HepG2 (cell line): ENCODE measurements around the gene TMEM117. TPM values are rescaled to one million over a fixed set of nuclear protein-coding genes. Genes with fewer than 3 reads are reported as not detected.

Source experiments
- BORCS8-MEF2B ChIP-seq: sonication (generic); formaldehyde crosslinking; IDR thresholded peaks from 2 replicates; pipeline ENCODE4 v1.8.0; 2022; ENCODE audit warnings: mild to moderate bottlenecking, missing genetic modification reagents
- FOXA1 ChIP-seq, 2 experiments: fragments of 450-650 bp in 1 of 2; sonication (generic) in 1 of 2; formaldehyde crosslinking in 1 of 2; IDR thresholded peaks; 2 replicates each; pipeline versions ENCODE4 v1.4.0 to v1.6.1; 2016 to 2020; ENCODE audit warnings: missing genetic modification reagents in 1 of 2
- HNRNPUL1 ChIP-seq: fragments of 200-400 bp; formaldehyde crosslinking; IDR thresholded peaks from 2 replicates; pipeline ENCODE4 v1.6.1; 2017; ENCODE audit warnings: low read depth, mild to moderate bottlenecking, low read length, moderate library complexity
- KLF11 ChIP-seq: IDR thresholded peaks from 2 replicates; pipeline ENCODE4 v1.6.1; 2016; ENCODE audit warnings: missing compliant biosample characterization
- MEIS1 ChIP-seq: sonication (generic); formaldehyde crosslinking; IDR thresholded peaks from 2 replicates; pipeline ENCODE4 v1.9.0; 2021; ENCODE audit warnings: mild to moderate bottlenecking, missing genetic modification reagents, moderate library complexity, borderline replicate concordance
- MIXL1 ChIP-seq: IDR thresholded peaks from 2 replicates; pipeline ENCODE4 v1.6.1; 2016
- NBN ChIP-seq: fragments of 450-650 bp; conservative IDR thresholded peaks from 2 replicates; pipeline ENCODE4 v1.6.1; 2017
- ONECUT2 ChIP-seq: sonication (generic); formaldehyde crosslinking; IDR thresholded peaks from 2 replicates; pipeline ENCODE4 v1.4.0; 2020; ENCODE audit warnings: missing genetic modification reagents
- PAF1 ChIP-seq: IDR thresholded peaks from 2 replicates; pipeline ENCODE4 v1.6.1; 2016; ENCODE audit warnings: missing genetic modification reagents, missing compliant biosample characterization
- PLRG1 ChIP-seq: fragments of 450-650 bp; conservative IDR thresholded peaks from 2 replicates; pipeline ENCODE4 v1.6.1; 2016
- RBAK ChIP-seq: sonication (generic); formaldehyde crosslinking; IDR thresholded peaks from 2 replicates; pipeline ENCODE4 v1.5.1; 2020; ENCODE audit warnings: mild to moderate bottlenecking, missing genetic modification reagents
- SOX6 ChIP-seq, 2 experiments: fragments of 450-650 bp in 1 of 2; sonication (generic) in 1 of 2; formaldehyde crosslinking in 1 of 2; IDR thresholded peaks; 2 replicates each; pipeline versions ENCODE4 v1.4.0 to v1.6.1; 2017 to 2020; ENCODE audit warnings: antibody characterized with exemption in 1 of 2, mild to moderate bottlenecking in 1 of 2, missing genetic modification reagents in 1 of 2
- ZBTB21 ChIP-seq: sonication (generic); formaldehyde crosslinking; IDR thresholded peaks from 2 replicates; pipeline ENCODE4 v1.4.0; 2020; ENCODE audit warnings: missing genetic modification reagents
- ZFX ChIP-seq: sonication (generic); formaldehyde crosslinking; IDR thresholded peaks from 2 replicates; pipeline ENCODE4 v1.4.0; 2020; ENCODE audit warnings: mild to moderate bottlenecking, low read depth, missing genetic modification reagents, moderate library complexity
- ZKSCAN5 ChIP-seq: sonication (generic); formaldehyde crosslinking; IDR thresholded peaks from 2 replicates; pipeline ENCODE4 v1.5.1; 2020; ENCODE audit warnings: mild to moderate bottlenecking, missing genetic modification reagents
- ZNF382 ChIP-seq: sonication (generic); formaldehyde crosslinking; IDR thresholded peaks from 2 replicates; pipeline ENCODE4 v1.5.0; 2020; ENCODE audit warnings: missing genetic modification reagents, mild to moderate bottlenecking, borderline replicate concordance
- ZNF501 ChIP-seq: sonication (generic); formaldehyde crosslinking; IDR thresholded peaks from 2 replicates; pipeline ENCODE4 v1.5.1; 2020; ENCODE audit warnings: mild to moderate bottlenecking, moderate library complexity, missing genetic modification reagents
- ZNF550 ChIP-seq: sonication (generic); formaldehyde crosslinking; IDR thresholded peaks from 2 replicates; pipeline ENCODE4 v1.4.0; 2020; ENCODE audit warnings: mild to moderate bottlenecking, missing genetic modification reagents, borderline replicate concordance
- ZNF557 ChIP-seq: sonication (generic); formaldehyde crosslinking; IDR thresholded peaks from 2 replicates; pipeline ENCODE4 v1.4.0; 2020; ENCODE audit warnings: missing genetic modification reagents
- ZNF773 ChIP-seq: sonication (generic); formaldehyde crosslinking; IDR thresholded peaks from 2 replicates; pipeline ENCODE4 v1.4.0; 2020; ENCODE audit warnings: missing genetic modification reagents, borderline replicate concordance
- ZSCAN20 ChIP-seq: sonication (generic); formaldehyde crosslinking; IDR thresholded peaks from 2 replicates; pipeline ENCODE4 v1.4.0; 2020; ENCODE audit warnings: missing genetic modification reagents, mild to moderate bottlenecking, borderline replicate concordance
- polyA plus RNA-seq, 8 experiments: library from polyadenylated mRNA; depleted of rRNA in 3 of 8; stranded (reverse) in 7 of 8; unstranded in 1 of 8; fragments of >200 nt; fragmentation: Illumina TruSeq in 4 of 8; extraction: Trizol in 4 of 8; gene quantifications; 2 replicates each; pipeline versions ENCODE4 v1.2.1 to v1.2.3, GENCODE V29; 2011 to 2016; ENCODE audit warnings: low read depth in 4 of 8, missing spikeins in 1 of 8, mixed read lengths in 1 of 8; ENCODE audit not compliant: insufficient read depth in 1 of 8
- total RNA-seq, 5 experiments: library from RNA; depleted of rRNA; stranded (reverse); fragments of >200 nt; fragmentation: Illumina TruSeq; extraction: Trizol; gene quantifications; 2 replicates each; pipeline ENCODE4 v1.2.3, GENCODE V29; 2016; ENCODE audit warnings: low read depth in 1 of 5
- TF ChIP-seq, protein P1 (sequence below): sonication (generic); formaldehyde crosslinking; IDR thresholded peaks from 2 replicates; pipeline ENCODE4 v1.4.0; 2020; ENCODE audit warnings: missing genetic modification reagents, mild to moderate bottlenecking, borderline replicate concordance
- TF ChIP-seq, protein P2 (sequence below): sonication (generic); formaldehyde crosslinking; IDR thresholded peaks from 2 replicates; pipeline ENCODE4 v1.4.0; 2020; ENCODE audit warnings: mild to moderate bottlenecking, missing genetic modification reagents
- TF ChIP-seq, protein P3 (sequence below): IDR thresholded peaks from 2 replicates; pipeline ENCODE4 v1.6.1; 2012; ENCODE audit warnings: low read length, improper control_type of control experiment
- TF ChIP-seq, protein P4 (sequence below): IDR thresholded peaks from 2 replicates; pipeline ENCODE4 v1.6.1; 2012; ENCODE audit warnings: inconsistent platforms
- TF ChIP-seq, protein P5 (sequence below): sonication (generic); formaldehyde crosslinking; IDR thresholded peaks from 2 replicates; pipeline ENCODE4 v1.8.1; 2023; ENCODE audit warnings: mild to moderate bottlenecking, missing genetic modification reagents

TMEM117 gene
- total and polyA plus RNA-seq, 2 of the 13 experiments (the other 11 are each of a cell fraction or from before 2014, with no cell fraction given): 2.8 to 8.5 TPM

DNA sequence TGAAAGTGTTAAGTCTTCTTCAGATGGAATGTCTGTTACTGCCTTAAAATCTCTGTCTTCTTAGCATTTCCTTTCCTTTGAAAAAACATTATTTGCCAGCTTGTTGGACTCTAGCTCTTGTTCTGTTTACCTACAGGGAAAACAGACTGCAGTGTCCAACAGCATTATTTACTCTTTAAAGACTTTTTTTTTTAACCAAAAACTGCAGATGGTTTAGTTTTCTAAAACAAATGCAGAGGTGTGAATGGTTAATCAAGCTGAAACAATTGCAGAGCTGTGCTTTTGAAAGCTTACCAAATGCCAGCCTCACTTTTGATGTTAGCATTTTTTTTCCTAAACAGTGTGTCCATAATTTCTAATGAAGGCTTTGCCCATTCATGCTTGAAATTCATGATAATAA is 323.3 kb downstream of the TMEM117 start (continued):
- TF ChIP-seq, protein P1, sequence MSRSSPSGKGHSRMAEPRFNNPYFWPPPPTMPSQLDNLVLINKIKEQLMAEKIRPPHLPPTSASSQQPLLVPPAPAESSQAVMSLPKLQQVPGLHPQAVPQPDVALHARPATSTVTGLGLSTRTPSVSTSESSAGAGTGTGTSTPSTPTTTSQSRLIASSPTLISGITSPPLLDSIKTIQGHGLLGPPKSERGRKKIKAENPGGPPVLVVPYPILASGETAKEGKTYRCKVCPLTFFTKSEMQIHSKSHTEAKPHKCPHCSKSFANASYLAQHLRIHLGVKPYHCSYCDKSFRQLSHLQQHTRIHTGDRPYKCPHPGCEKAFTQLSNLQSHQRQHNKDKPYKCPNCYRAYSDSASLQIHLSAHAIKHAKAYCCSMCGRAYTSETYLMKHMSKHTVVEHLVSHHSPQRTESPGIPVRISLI: peak; percentile 88
- no peak for TF ChIP-seq PAF1 (CRISPR knock-in tag)
- no peak for TF ChIP-seq ZBTB21 (CRISPR knock-in tag)
- no peak for TF ChIP-seq ZFX (CRISPR knock-in tag)
- TF ChIP-seq KLF11 (CRISPR knock-in tag): no peak
- TF ChIP-seq ZKSCAN5 (CRISPR knock-in tag): no peak
- TF ChIP-seq, protein P2, sequence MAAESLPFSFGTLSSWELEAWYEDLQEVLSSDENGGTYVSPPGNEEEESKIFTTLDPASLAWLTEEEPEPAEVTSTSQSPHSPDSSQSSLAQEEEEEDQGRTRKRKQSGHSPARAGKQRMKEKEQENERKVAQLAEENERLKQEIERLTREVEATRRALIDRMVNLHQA (CRISPR knock-in tag): no peak
- no peak for TF ChIP-seq NBN
- no peak for TF ChIP-seq ONECUT2 (CRISPR knock-in tag)
- TF ChIP-seq, protein P3, sequence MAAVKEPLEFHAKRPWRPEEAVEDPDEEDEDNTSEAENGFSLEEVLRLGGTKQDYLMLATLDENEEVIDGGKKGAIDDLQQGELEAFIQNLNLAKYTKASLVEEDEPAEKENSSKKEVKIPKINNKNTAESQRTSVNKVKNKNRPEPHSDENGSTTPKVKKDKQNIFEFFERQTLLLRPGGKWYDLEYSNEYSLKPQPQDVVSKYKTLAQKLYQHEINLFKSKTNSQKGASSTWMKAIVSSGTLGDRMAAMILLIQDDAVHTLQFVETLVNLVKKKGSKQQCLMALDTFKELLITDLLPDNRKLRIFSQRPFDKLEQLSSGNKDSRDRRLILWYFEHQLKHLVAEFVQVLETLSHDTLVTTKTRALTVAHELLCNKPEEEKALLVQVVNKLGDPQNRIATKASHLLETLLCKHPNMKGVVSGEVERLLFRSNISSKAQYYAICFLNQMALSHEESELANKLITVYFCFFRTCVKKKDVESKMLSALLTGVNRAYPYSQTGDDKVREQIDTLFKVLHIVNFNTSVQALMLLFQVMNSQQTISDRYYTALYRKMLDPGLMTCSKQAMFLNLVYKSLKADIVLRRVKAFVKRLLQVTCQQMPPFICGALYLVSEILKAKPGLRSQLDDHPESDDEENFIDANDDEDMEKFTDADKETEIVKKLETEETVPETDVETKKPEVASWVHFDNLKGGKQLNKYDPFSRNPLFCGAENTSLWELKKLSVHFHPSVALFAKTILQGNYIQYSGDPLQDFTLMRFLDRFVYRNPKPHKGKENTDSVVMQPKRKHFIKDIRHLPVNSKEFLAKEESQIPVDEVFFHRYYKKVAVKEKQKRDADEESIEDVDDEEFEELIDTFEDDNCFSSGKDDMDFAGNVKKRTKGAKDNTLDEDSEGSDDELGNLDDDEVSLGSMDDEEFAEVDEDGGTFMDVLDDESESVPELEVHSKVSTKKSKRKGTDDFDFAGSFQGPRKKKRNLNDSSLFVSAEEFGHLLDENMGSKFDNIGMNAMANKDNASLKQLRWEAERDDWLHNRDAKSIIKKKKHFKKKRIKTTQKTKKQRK: no peak
- TF ChIP-seq FOXA1 (IDR thresholded peaks at IDR 0.05): no peak
- TF ChIP-seq FOXA1 (CRISPR knock-in tag; IDR thresholded peaks at IDR 0.05): no peak
- TF ChIP-seq MIXL1 (CRISPR knock-in tag): peak; percentile 32; the same call in 1 of the 2 replicates
- TF ChIP-seq HNRNPUL1: no peak
- no peak for TF ChIP-seq ZSCAN20 (CRISPR knock-in tag)
- no peak for TF ChIP-seq MEIS1 (CRISPR knock-in tag)
- no peak for TF ChIP-seq SOX6 (IDR thresholded peaks at IDR 0.05)
- peak; percentile 46 for TF ChIP-seq SOX6 (CRISPR knock-in tag; IDR thresholded peaks at IDR 0.05)
- TF ChIP-seq PLRG1: no peak
- no peak for TF ChIP-seq ZNF773 (CRISPR knock-in tag)
- TF ChIP-seq, protein P4, sequence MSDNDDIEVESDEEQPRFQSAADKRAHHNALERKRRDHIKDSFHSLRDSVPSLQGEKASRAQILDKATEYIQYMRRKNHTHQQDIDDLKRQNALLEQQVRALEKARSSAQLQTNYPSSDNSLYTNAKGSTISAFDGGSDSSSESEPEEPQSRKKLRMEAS: no peak
- no peak for TF ChIP-seq ZNF382
- TF ChIP-seq BORCS8-MEF2B: no peak
- TF ChIP-seq RBAK (CRISPR knock-in tag): no peak
- TF ChIP-seq ZNF501 (CRISPR knock-in tag): no peak
- TF ChIP-seq ZNF557: no peak
- TF ChIP-seq, protein P5, sequence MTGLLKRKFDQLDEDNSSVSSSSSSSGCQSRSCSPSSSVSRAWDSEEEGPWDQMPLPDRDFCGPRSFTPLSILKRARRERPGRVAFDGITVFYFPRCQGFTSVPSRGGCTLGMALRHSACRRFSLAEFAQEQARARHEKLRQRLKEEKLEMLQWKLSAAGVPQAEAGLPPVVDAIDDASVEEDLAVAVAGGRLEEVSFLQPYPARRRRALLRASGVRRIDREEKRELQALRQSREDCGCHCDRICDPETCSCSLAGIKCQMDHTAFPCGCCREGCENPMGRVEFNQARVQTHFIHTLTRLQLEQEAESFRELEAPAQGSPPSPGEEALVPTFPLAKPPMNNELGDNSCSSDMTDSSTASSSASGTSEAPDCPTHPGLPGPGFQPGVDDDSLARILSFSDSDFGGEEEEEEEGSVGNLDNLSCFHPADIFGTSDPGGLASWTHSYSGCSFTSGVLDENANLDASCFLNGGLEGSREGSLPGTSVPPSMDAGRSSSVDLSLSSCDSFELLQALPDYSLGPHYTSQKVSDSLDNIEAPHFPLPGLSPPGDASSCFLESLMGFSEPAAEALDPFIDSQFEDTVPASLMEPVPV: no peak
- no peak for TF ChIP-seq ZNF550 (CRISPR knock-in tag)
